Smooth muscle cell (in vitro differentiated cells): Measurements from ENCODE around the gene CENPVL1. TPM values are rescaled to one million over a fixed set of nuclear protein-coding genes. Genes with fewer than 3 reads are reported as not detected.

ENCODE experiments used
- DNase-seq: peaks from one replicate; lab custom pipeline; 2025; ENCODE audit not compliant: unreplicated experiment; lab: John Stamatoyannopoulos, UW
- H2AFZ ChIP-seq: fragments of 200-600 bp; sonication (generic); 2 replicates; pipeline ENCODE4 v1.6.0; 2016; ENCODE audit warnings: antibody characterized with exemption, low read depth, mild to moderate bottlenecking
- H3F3A ChIP-seq: fragments of 200-600 bp; sonication (generic); 2 replicates; pipeline ENCODE4 v1.6.0; 2017; ENCODE audit warnings: antibody characterized with exemption, low read depth
- H3K27ac ChIP-seq: fragments of 200-600 bp; sonication (generic); 2 replicates; pipeline ENCODE4 v1.5.1; 2016; ENCODE audit warnings: low read depth, mild to moderate bottlenecking
- H3K27me3 ChIP-seq: fragments of 200-600 bp; sonication (generic); 2 replicates; pipeline ENCODE4 v1.6.1; 2016; ENCODE audit warnings: low read depth, mild to moderate bottlenecking
- H3K36me3 ChIP-seq: fragments of 200-600 bp; sonication (generic); 2 replicates; pipeline ENCODE4 v1.5.1; 2016; ENCODE audit warnings: low read depth
- H3K4me1 ChIP-seq: fragments of 200-600 bp; sonication (generic); 2 replicates; pipeline ENCODE4 v1.5.1; 2016; ENCODE audit warnings: low read depth
- H3K4me2 ChIP-seq: fragments of 200-600 bp; sonication (generic); 2 replicates; pipeline ENCODE4 v1.6.0; 2016; ENCODE audit warnings: mild to moderate bottlenecking
- H3K4me3 ChIP-seq: fragments of 200-600 bp; sonication (generic); 2 replicates; pipeline ENCODE4 v1.5.1; 2016; ENCODE audit warnings: mild to moderate bottlenecking
- H3K79me2 ChIP-seq: fragments of 200-600 bp; sonication (generic); 2 replicates; pipeline ENCODE4 v1.6.0; 2016; ENCODE audit warnings: low read depth, mild to moderate bottlenecking
- H3K9ac ChIP-seq: fragments of 200-600 bp; sonication (generic); 2 replicates; pipeline ENCODE4 v1.6.0; 2016; ENCODE audit warnings: low read depth
- H3K9me3 ChIP-seq: fragments of 200-600 bp; sonication (generic); replicated peaks from 2 replicates; pipeline ENCODE4 v1.5.1; 2016; ENCODE audit warnings: low read depth
- H4K20me1 ChIP-seq: fragments of 200-600 bp; sonication (generic); 2 replicates; pipeline ENCODE4 v1.6.0; 2016; ENCODE audit warnings: low read depth
- CTCF ChIP-seq: fragments of 200-600 bp; sonication (generic); IDR thresholded peaks from 2 replicates; pipeline ENCODE4 v1.5.1; 2017; ENCODE audit warnings: borderline replicate concordance, mild to moderate bottlenecking, antibody characterized with exemption; ENCODE audit not compliant: insufficient read depth, poor library complexity, severe bottlenecking
- WGBS: methylation state at CpG from one replicate; pipeline ENCODE4 v1.1.7; 2016; ENCODE audit warnings: low lambda C conversion rate; 5-methylcytosine and 5-hydroxymethylcytosine counted together
- polyA plus RNA-seq: library from polyadenylated mRNA; unstranded; fragments of >200 nt; fragmentation: Nextera tagmentation; extraction: Ambion mirVana; gene quantifications from 2 replicates; pipeline ENCODE4 v1.2.1, GENCODE V29; 2016
- total RNA-seq: library from RNA; depleted of rRNA; stranded (reverse); fragments of >200 nt; gene quantifications from 2 replicates; pipeline ENCODE4 v1.2.3, GENCODE V29; 2014

The CENPVL1 gene
- total and polyA plus RNA-seq, 2 experiments from 2014 or later: not detected

GRCh38 chrX:51737091-51737490, 26.8 kb downstream of the CENPVL1 start:
- H3F3A ChIP-seq: no peaks in the 10 kb centered on the region
- H3K4me3 ChIP-seq: no peak overlapping the region
- no peak overlapping the region for H2AFZ ChIP-seq
- no peak overlapping the region for H3K4me2 ChIP-seq
- TF ChIP-seq CTCF: no peak
- H3K4me1 ChIP-seq: no peaks in the 10 kb centered on the region
- no peaks in the 10 kb centered on the region for H3K79me2 ChIP-seq
- no peak overlapping the region for H3K9ac ChIP-seq
- DNase-seq: no peak
- H4K20me1 ChIP-seq: no peaks in the 10 kb centered on the region
- H3K27me3 ChIP-seq: peaks cover 8% of the 10 kb centered on the region
- WGBS: 75% methylated on average over 2 of the region's 2 CpGs
- no peaks in the 10 kb centered on the region for H3K9me3 ChIP-seq
- H3K27ac ChIP-seq: no peak overlapping the region
- no peaks in the 10 kb centered on the region for H3K36me3 ChIP-seq

GRCh38 chrX:51742586-51742985, 32.3 kb downstream of the CENPVL1 start:
- Histone ChIP-seq H3K4me3 (peak overlapping the region; percentile 64), H3K27me3 (peaks cover 8% of the 10 kb centered on the region), H3K79me2 (no peaks in the 10 kb centered on the region), H3K9me3 (no peaks in the 10 kb centered on the region), H2AFZ (peak overlapping the region; percentile 89), H4K20me1 (no peaks in the 10 kb centered on the region), H3K4me1 (peaks cover 4% of the 10 kb centered on the region), H3F3A (no peaks in the 10 kb centered on the region), H3K4me2 (peak overlapping the region; percentile 89), H3K9ac (no peak overlapping the region), H3K36me3 (no peaks in the 10 kb centered on the region), H3K27ac (no peak overlapping the region)
- WGBS: 67% methylated on average over 3 of the region's 3 CpGs
- TF ChIP-seq CTCF: no peak
- DNase-seq: no peak

GRCh38 chrX:51743179-51743957, 33.1 kb downstream of the CENPVL1 start, which contains the start of gene GSPT2:
GSPT2 (plus strand) TSS chrX:51743442; CDS start chrX:51743627, 185 bp downstream.
- no peaks in the 10 kb centered on the region for H3K36me3 ChIP-seq
- H3K27ac ChIP-seq: no peak within 1 kb of the TSS
- H3K27me3 ChIP-seq: peaks cover 8% of the 10 kb centered on the region
- 37% methylated on average over 62 of the region's 63 CpGs for WGBS
- H3K4me2 ChIP-seq: peak within 1 kb of the TSS; percentile 89
- no peaks in the 10 kb centered on the region for H4K20me1 ChIP-seq
- peak; percentile 1 for DNase-seq
- H3K9me3 ChIP-seq: no peaks in the 10 kb centered on the region
- peaks cover 4% of the 10 kb centered on the region for H3K4me1 ChIP-seq
- no peaks in the 10 kb centered on the region for H3F3A ChIP-seq
- H2AFZ ChIP-seq: peak within 1 kb of the TSS; percentile 89
- TF ChIP-seq CTCF: no peak
- H3K9ac ChIP-seq: peak within 1 kb of the TSS; percentile 67
- H3K79me2 ChIP-seq: no peaks in the 10 kb centered on the region
- H3K4me3 ChIP-seq: peak within 1 kb of the TSS; percentile 64

GRCh38 chrX:51747671-51748070, 37.4 kb downstream of the CENPVL1 start:
- Histone ChIP-seq H3K36me3 (no peaks in the 10 kb centered on the region), H3F3A (no peaks in the 10 kb centered on the region), H3K27ac (no peak overlapping the region), H2AFZ (no peak overlapping the region), H3K79me2 (no peaks in the 10 kb centered on the region), H3K9me3 (no peaks in the 10 kb centered on the region), H3K4me1 (peaks cover 4% of the 10 kb centered on the region), H3K4me3 (no peak overlapping the region), H3K27me3 (no peaks in the 10 kb centered on the region), H4K20me1 (no peaks in the 10 kb centered on the region), H3K9ac (no peak overlapping the region), H3K4me2 (no peak overlapping the region)
- no peak for TF ChIP-seq CTCF
- DNase-seq: no peak
